ENCODE results near the gene ETV2.

The ETV2 gene

DNA sequence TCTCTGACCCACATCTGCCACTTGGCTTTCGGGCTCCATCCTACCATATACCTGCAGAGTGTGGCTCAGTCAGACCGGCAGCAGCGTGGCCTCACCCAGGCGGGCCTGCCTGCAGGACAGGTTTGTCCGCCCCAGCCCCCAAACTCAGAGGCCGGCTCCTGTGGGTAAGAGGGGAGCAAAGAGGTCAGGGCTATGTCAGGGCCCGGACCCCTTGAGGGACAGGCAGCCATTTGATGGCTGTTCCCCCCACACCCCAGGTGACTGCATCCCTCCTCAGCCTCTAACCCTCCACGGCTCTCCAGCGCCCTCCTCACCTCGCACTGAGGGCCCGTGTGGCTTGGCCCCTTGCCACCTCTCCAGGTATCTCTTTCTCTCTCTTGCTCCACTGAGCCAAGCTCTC, 50.5 kb downstream of the ETV2 start:
- ChIA-PET CTCF (interaction anchor here (0.6 to 10.4 kb wide), 40 partner anchors 8 to 1014 kb away, joined by 3 to 119 read pairs (median 4); partner anchors contain the start of genes COX6B1, LIN37, PSENEN and U2AF1L4), POLR2A (interaction anchor here (1.5 to 2.0 kb wide), 2 partner anchors 10 to 44 kb away, joined by 5 read pairs; partner anchors contain the start of gene COX6B1)
- H3K4me3 ChIP-seq (ENCODE audit: low read depth, low read length) = no peak overlapping the region
- H3K36me3 ChIP-seq (ENCODE audit: control insufficient read depth in 2 of 2, insufficient read depth in 1 of 2, low read length in 2 of 2) = no peaks in the 10 kb centered on the region; a peak in 1 of 3 replicates
- H3K9me3 ChIP-seq (ENCODE audit: control insufficient read depth, insufficient read depth, low read depth, low read length) = no peaks in the 10 kb centered on the region; the same call in 1 of the 2 replicates
- no peaks in the 10 kb centered on the region for H3K4me1 ChIP-seq (ENCODE audit: control insufficient read depth, insufficient read depth, low read length)
- no peak overlapping the region for H3K27ac ChIP-seq (ENCODE audit: extremely low read depth, low read depth, low read length)
- TF ChIP-seq ZNF302 (tag by site-specific recombination; IDR thresholded peaks at IDR 0.05; ENCODE audit: low read depth) (no peak), BCL11A (tag by site-specific recombination; IDR thresholded peaks at IDR 0.05; ENCODE audit: low read depth) (0 out of 2 replicates have a peak, but pooled peaks have one; percentile 7)

DNA sequence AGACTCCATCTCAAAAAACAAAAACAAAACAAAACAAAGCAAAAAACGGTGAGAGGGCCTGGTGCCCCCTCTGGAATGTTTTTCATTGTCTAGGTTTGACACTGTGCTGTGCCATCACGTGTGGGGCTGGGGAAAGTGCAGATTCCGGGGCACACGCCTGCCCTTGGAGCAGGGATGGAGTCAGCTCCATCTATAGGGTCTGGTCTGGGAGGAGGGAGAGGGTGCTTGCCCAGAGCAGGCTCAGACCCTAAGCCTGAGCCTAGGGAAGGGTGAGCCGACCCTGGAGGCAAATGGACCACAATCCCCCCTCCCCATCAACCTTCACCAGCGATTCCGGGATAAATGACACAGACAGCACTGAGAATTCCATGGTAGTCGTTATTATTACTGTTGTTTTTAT, 51.9 kb downstream of the ETV2 start:
- TF ChIP-seq ZBTB20 (tag by site-specific recombination; IDR thresholded peaks at IDR 0.05) (peak; percentile 79), ZNF335 (tag by site-specific recombination; conservative IDR thresholded peaks at IDR 0.05) (no peak), ZFP3 (tag by site-specific recombination; IDR thresholded peaks at IDR 0.05; ENCODE audit: low read depth) (no peak), HOXD13 (CRISPR knock-in tag; IDR thresholded peaks at IDR 0.05; ENCODE audit: borderline replicate concordance) (no peak), ZNF433 (tag by site-specific recombination; IDR thresholded peaks at IDR 0.05; ENCODE audit: low read depth) (peak; percentile 10; the same call in 1 of the 2 replicates)
- TF ChIP-seq, protein P1, sequence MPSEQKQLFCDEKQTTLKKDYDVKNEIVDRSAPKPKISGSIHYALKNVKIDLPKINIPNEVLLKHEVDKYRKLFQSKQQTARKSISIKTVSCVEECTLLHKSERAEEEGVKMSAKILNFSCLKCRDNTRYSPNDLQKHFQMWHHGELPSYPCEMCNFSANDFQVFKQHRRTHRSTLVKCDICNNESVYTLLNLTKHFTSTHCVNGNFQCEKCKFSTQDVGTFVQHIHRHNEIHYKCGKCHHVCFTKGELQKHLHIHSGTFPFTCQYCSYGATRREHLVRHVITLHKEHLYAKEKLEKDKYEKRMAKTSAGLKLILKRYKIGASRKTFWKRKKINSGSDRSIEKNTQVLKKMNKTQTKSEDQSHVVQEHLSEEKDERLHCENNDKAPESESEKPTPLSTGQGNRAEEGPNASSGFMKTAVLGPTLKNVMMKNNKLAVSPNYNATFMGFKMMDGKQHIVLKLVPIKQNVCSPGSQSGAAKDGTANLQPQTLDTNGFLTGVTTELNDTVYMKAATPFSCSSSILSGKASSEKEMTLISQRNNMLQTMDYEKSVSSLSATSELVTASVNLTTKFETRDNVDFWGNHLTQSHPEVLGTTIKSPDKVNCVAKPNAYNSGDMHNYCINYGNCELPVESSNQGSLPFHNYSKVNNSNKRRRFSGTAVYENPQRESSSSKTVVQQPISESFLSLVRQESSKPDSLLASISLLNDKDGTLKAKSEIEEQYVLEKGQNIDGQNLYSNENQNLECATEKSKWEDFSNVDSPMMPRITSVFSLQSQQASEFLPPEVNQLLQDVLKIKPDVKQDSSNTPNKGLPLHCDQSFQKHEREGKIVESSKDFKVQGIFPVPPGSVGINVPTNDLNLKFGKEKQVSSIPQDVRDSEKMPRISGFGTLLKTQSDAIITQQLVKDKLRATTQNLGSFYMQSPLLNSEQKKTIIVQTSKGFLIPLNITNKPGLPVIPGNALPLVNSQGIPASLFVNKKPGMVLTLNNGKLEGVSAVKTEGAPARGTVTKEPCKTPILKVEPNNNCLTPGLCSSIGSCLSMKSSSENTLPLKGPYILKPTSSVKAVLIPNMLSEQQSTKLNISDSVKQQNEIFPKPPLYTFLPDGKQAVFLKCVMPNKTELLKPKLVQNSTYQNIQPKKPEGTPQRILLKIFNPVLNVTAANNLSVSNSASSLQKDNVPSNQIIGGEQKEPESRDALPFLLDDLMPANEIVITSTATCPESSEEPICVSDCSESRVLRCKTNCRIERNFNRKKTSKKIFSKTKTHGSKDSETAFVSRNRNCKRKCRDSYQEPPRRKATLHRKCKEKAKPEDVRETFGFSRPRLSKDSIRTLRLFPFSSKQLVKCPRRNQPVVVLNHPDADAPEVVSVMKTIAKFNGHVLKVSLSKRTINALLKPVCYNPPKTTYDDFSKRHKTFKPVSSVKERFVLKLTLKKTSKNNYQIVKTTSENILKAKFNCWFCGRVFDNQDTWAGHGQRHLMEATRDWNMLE (tag by site-specific recombination; conservative IDR thresholded peaks at IDR 0.05; ENCODE audit: low read depth) = no peak
- ChIA-PET CTCF (interaction anchor here (0.7 to 10.4 kb wide), 37 partner anchors 9 to 980 kb away, joined by 3 to 119 read pairs (median 5); partner anchors contain the start of genes LIN37, PSENEN, U2AF1L4 and ZBTB32), POLR2A (interaction anchor here (1.2 to 2.0 kb wide), 3 partner anchors 9 to 49 kb away, joined by 5 to 6 read pairs (median 5); partner anchors contain the start of gene COX6B1)
- H3K4me3 ChIP-seq (ENCODE audit: low read depth, low read length) = no peak overlapping the region
- no peaks in the 10 kb centered on the region; the same call in 1 of the 2 replicates for H3K9me3 ChIP-seq (ENCODE audit: control insufficient read depth, insufficient read depth, low read depth, low read length)
- H3K36me3 ChIP-seq (ENCODE audit: control insufficient read depth in 2 of 2, insufficient read depth in 1 of 2, low read length in 2 of 2) = no peaks in the 10 kb centered on the region; a peak in 1 of 3 replicates
- H3K4me1 ChIP-seq (ENCODE audit: control insufficient read depth, insufficient read depth, low read length) = no peaks in the 10 kb centered on the region
- H3K27ac ChIP-seq (ENCODE audit: extremely low read depth, low read depth, low read length) = no peak overlapping the region

GRCh38 chr19:35693835-35694599, 52.5 kb downstream of the ETV2 start:
- ChIA-PET CTCF (interaction anchor here (0.6 to 10.4 kb wide), 54 partner anchors 8 to 552 kb away, joined by 3 to 119 read pairs (median 5); partner anchors contain the start of genes COX6B1, HSPB6, LIN37 and PROSER3), POLR2A (interaction anchor here (0.9 to 1.1 kb wide), 2 partner anchors 9 to 54 kb away, joined by 3 to 4 read pairs; partner anchors contain the start of gene LIN37)
- H3K27ac ChIP-seq (ENCODE audit: extremely low read depth, low read depth, low read length) = no peak overlapping the region
- H3K36me3 ChIP-seq (ENCODE audit: control insufficient read depth in 2 of 2, insufficient read depth in 1 of 2, low read length in 2 of 2) = no peaks in the 10 kb centered on the region; a peak in 1 of 3 replicates
- H3K4me1 ChIP-seq (ENCODE audit: control insufficient read depth, insufficient read depth, low read length) = no peaks in the 10 kb centered on the region
- H3K4me3 ChIP-seq (ENCODE audit: low read depth, low read length) = no peak overlapping the region
- no peaks in the 10 kb centered on the region; the same call in 1 of the 2 replicates for H3K9me3 ChIP-seq (ENCODE audit: control insufficient read depth, insufficient read depth, low read depth, low read length)
- TF ChIP-seq ZBTB21 (tag by site-specific recombination; IDR thresholded peaks at IDR 0.05) (peak; percentile 36; the same call in 1 of the 2 replicates), ZNF785 (tag by site-specific recombination; IDR thresholded peaks at IDR 0.05) (peak; percentile 94), OSR2 (tag by site-specific recombination; IDR thresholded peaks at IDR 0.05) (no peak; the same call in 1 of the 2 replicates), ZNF112 (tag by site-specific recombination; IDR thresholded peaks at IDR 0.05) (no peak), KLF16 (tag by site-specific recombination; IDR thresholded peaks at IDR 0.05) (peak; percentile 89; the same call in 1 of the 2 replicates), ZNF621 (tag by site-specific recombination; IDR thresholded peaks at IDR 0.05) (no peak), ZFP37 (tag by site-specific recombination; IDR thresholded peaks at IDR 0.05) (peak; percentile 97), BCL6B (tag by site-specific recombination; IDR thresholded peaks at IDR 0.05) (peak; percentile 84), ZNF791 (tag by site-specific recombination; IDR thresholded peaks at IDR 0.05) (0 out of 2 replicates have a peak, but pooled peaks have one; percentile 44), SCRT2 (tag by site-specific recombination; IDR thresholded peaks at IDR 0.05) (peak; percentile 93), ZNF169 (tag by site-specific recombination; IDR thresholded peaks at IDR 0.05) (peak; percentile 67; the same call in 1 of the 2 replicates), REPIN1 (tag by site-specific recombination; IDR thresholded peaks at IDR 0.05; ENCODE audit: low read depth) (peak; percentile 84; the same call in 1 of the 2 replicates), KLF10 (tag by site-specific recombination; IDR thresholded peaks at IDR 0.05) (no peak), ZNF184 (tag by site-specific recombination; IDR thresholded peaks at IDR 0.05) (no peak)
